Lower leg skin (tissue), 4 donors: ENCODE results near the gene RAPGEF5. TPM values are rescaled to one million over a fixed set of nuclear protein-coding genes. Genes with fewer than 3 reads are reported as not detected.
"Not testable (repeated sequence)": the region's sequence is repeated elsewhere in the genome, so short reads cannot be mapped to it uniquely, and the experiment has no call there.

Source experiments
- DNase-seq, 2 donors: peaks; one replicate each; pipeline ENCODE4 v3.0.0-alpha.2; 2019; ENCODE audit warnings: low spot score in 2 of 2
- H3K4me3 ChIP-seq: fragments of 200-600 bp; sonication (generic); 2 replicates; pipeline ENCODE4 v1.5.1; 2017; ENCODE audit warnings: mild to moderate bottlenecking, low read depth; ENCODE audit not compliant: poor library complexity, severe bottlenecking
- CTCF ChIP-seq, 3 donors: fragments of 450-650 bp; IDR thresholded peaks; one replicate each; pipeline ENCODE4 v1.5.1; 2016; ENCODE audit warnings: antibody characterized with exemption in 3 of 3, mild to moderate bottlenecking in 3 of 3, moderate library complexity in 2 of 3
- POLR2A ChIP-seq, 2 donors: fragments of 450-650 bp; IDR thresholded peaks; one replicate each; pipeline ENCODE4 v1.6.1; 2016 to 2017; ENCODE audit warnings: antibody characterized with exemption in 2 of 2, mild to moderate bottlenecking in 1 of 2, moderate library complexity in 1 of 2
- WGBS, 2 donors: methylation state at CpG; one replicate each; pipeline ENCODE4 v1.1.5; 2018; 5-methylcytosine and 5-hydroxymethylcytosine counted together
- intact Hi-C: fragments of 100-400 bp; cut with DNase I; formaldehyde crosslinking; loops from one replicate; pipeline ENCODE4 v1.15.0; 2023; ENCODE audit warnings: low total_unique reads
- total RNA-seq, 4 donors: library from RNA; depleted of rRNA; stranded (reverse); fragments of >200 nt; gene quantifications; one replicate each; pipeline ENCODE4 v1.1.0, GENCODE V29; 2016

The RAPGEF5 gene
- total RNA-seq, 4 donors from 2014 or later = 19.4 to 47.7 (median 25.2) TPM

- H3K4me3 ChIP-seq = no peak overlapping the region
- WGBS, 2 donors = 29 to 35% methylated on average over 2 of the region's 2 CpGs
- DNase-seq = no peak
- intact Hi-C loops = no loop called here
- TF ChIP-seq CTCF (IDR thresholded peaks at IDR 0.05) (no peak), POLR2A (IDR thresholded peaks at IDR 0.05) (no peak)
These were observed 264.0 kb downstream of the RAPGEF5 start for GRCh38 chr7:22093001-22093400.

- DNase-seq, intact Hi-C loops, H3K4me3 ChIP-seq: not testable (repeated sequence)
- 83 to 85% methylated on average over 11 of the region's 11 CpGs for WGBS, 2 donors
These were observed 265.9 kb downstream of the RAPGEF5 start for GRCh38 chr7:22090958-22091525.

- intact Hi-C loops = no loop called here
These were observed 266.4 kb downstream of the RAPGEF5 start for GRCh38 chr7:22090512-22090911.

GRCh38 chr7:22090107-22090506, 266.8 kb downstream of the RAPGEF5 start:
- TF ChIP-seq CTCF (IDR thresholded peaks at IDR 0.05) (no peak), POLR2A (IDR thresholded peaks at IDR 0.05) (no peak)
- WGBS, 2 donors = 92 to 93% methylated on average over 16 to 22 of the region's 22 CpGs
- H3K4me3 ChIP-seq = no peak overlapping the region
- intact Hi-C loops = no loop called here
- no peak for DNase-seq

More at GRCh38 chr7:22090512-22090911, 266.4 kb downstream of the RAPGEF5 start:
- no peak for DNase-seq
- WGBS, 2 donors = 89 to 92% methylated on average over 14 to 16 of the region's 24 CpGs
- H3K4me3 ChIP-seq = no peak overlapping the region
- no peak for TF ChIP-seq CTCF (IDR thresholded peaks at IDR 0.05)
- TF ChIP-seq POLR2A (IDR thresholded peaks at IDR 0.05) = no peak

GRCh38 chr7:22088827-22089226, 268.1 kb downstream of the RAPGEF5 start:
- TF ChIP-seq CTCF (IDR thresholded peaks at IDR 0.05) (no peak), POLR2A (IDR thresholded peaks at IDR 0.05) (no peak)
- no peak overlapping the region for H3K4me3 ChIP-seq
- DNase-seq = no peak
- intact Hi-C loops = no loop called here

- no peak overlapping the region for H3K4me3 ChIP-seq
- 60 to 77% methylated on average over 6 of the region's 6 CpGs for WGBS, 2 donors
- intact Hi-C loops = no loop called here
- TF ChIP-seq CTCF (IDR thresholded peaks at IDR 0.05) (no peak), POLR2A (IDR thresholded peaks at IDR 0.05) (no peak)
- no peak for DNase-seq
These were observed 269.1 kb downstream of the RAPGEF5 start for GRCh38 chr7:22087861-22088260.
